Loucy (cell line): Measurements from ENCODE around the gene TUBA1C.

Source experiments
- H2AFZ ChIP-seq: fragments of 200-600 bp; sonication (generic); 2 replicates; pipeline ENCODE4 v1.6.0; 2016; ENCODE audit warnings: antibody characterized with exemption, mild to moderate bottlenecking, low read length, moderate library complexity
- H3F3A ChIP-seq: fragments of 200-600 bp; 2 replicates; pipeline ENCODE4 v1.6.0; 2016; ENCODE audit warnings: antibody characterized with exemption, low read depth, mild to moderate bottlenecking
- H3K27me3 ChIP-seq: fragments of 200-600 bp; sonication (generic); 2 replicates; pipeline ENCODE4 v1.6.1; 2014; ENCODE audit warnings: low read length, mild to moderate bottlenecking; ENCODE audit not compliant: insufficient read depth, poor library complexity, severe bottlenecking
- H3K36me3 ChIP-seq: fragments of 200-600 bp; sonication (generic); 2 replicates; pipeline ENCODE4 v1.6.1; 2016; ENCODE audit warnings: low read length; ENCODE audit not compliant: insufficient read depth
- H3K4me1 ChIP-seq: fragments of 200-600 bp; sonication (generic); 2 replicates; pipeline ENCODE4 v1.5.1; 2014; ENCODE audit warnings: low read length, mild to moderate bottlenecking; ENCODE audit not compliant: insufficient read depth, poor library complexity, severe bottlenecking
- H3K4me2 ChIP-seq: fragments of 200-600 bp; sonication (generic); 2 replicates; pipeline ENCODE4 v1.6.0; 2014; ENCODE audit warnings: antibody characterized with exemption, low read length, low read depth, mild to moderate bottlenecking; ENCODE audit not compliant: poor library complexity, severe bottlenecking
- H3K4me3 ChIP-seq: fragments of 200-600 bp; sonication (generic); 2 replicates; pipeline ENCODE4 v1.5.1; 2014; ENCODE audit warnings: low read length, mild to moderate bottlenecking, mixed read lengths; ENCODE audit not compliant: poor library complexity, severe bottlenecking
- H3K79me2 ChIP-seq: fragments of 200-600 bp; sonication (generic); 2 replicates; pipeline ENCODE4 v1.6.1; 2014; ENCODE audit warnings: low read length; ENCODE audit not compliant: insufficient read depth
- H3K9ac ChIP-seq: fragments of 200-600 bp; sonication (generic); 2 replicates; pipeline ENCODE4 v1.6.0; 2014; ENCODE audit warnings: mild to moderate bottlenecking, low read depth, low read length, moderate library complexity; ENCODE audit not compliant: poor library complexity, severe bottlenecking
- H3K9me2 ChIP-seq: fragments of 200-600 bp; sonication (generic); replicated peaks from 2 replicates; pipeline ENCODE4 v1.6.1; 2016; ENCODE audit warnings: low read depth, low read length, mixed read lengths
- H3K9me3 ChIP-seq: fragments of 200-600 bp; sonication (generic); 2 replicates; pipeline ENCODE4 v1.6.1; 2014; ENCODE audit warnings: mild to moderate bottlenecking, antibody characterized with exemption, low read length, low read depth; ENCODE audit not compliant: insufficient read depth
- H4K20me1 ChIP-seq: fragments of 200-600 bp; sonication (generic); 2 replicates; pipeline ENCODE4 v1.6.0; 2014; ENCODE audit warnings: antibody characterized with exemption, low read length, mild to moderate bottlenecking; ENCODE audit not compliant: insufficient read depth, poor library complexity, severe bottlenecking
- EZH2phosphoT487 ChIP-seq: fragments of 200-600 bp; IDR thresholded peaks from 2 replicates; pipeline ENCODE4 v1.6.1; 2018; ENCODE audit warnings: antibody characterized with exemption, mild to moderate bottlenecking, moderate library complexity, borderline replicate concordance
- TF ChIP-seq, protein P1 (sequence below): fragments of 200-600 bp; sonication (generic); conservative IDR thresholded peaks from 2 replicates; pipeline ENCODE4 v1.5.1; 2014; ENCODE audit warnings: mild to moderate bottlenecking, antibody characterized with exemption, low read length

TUBA1C gene

GRCh38 chr12:49259452-49259851, 5.4 kb upstream of the TUBA1C start:
- Histone ChIP-seq H3K4me2 (no peak overlapping the region), H2AFZ (no peak overlapping the region)

GRCh38 chr12:49260166-49260565, 4.7 kb upstream of the TUBA1C start:
- Histone ChIP-seq H3K9me3 (no peaks in the 10 kb centered on the region), H3K36me3 (no peaks in the 10 kb centered on the region), H3K9me2 (no peaks in the 10 kb centered on the region), H4K20me1 (no peaks in the 10 kb centered on the region), H3K4me1 (peaks cover 28% of the 10 kb centered on the region), H3K27me3 (peaks cover 2% of the 10 kb centered on the region), H3K79me2 (peaks cover 48% of the 10 kb centered on the region), H3F3A (0 out of 2 replicates have a peak, but pooled peaks cover 11% of the 10 kb centered on the region), H2AFZ (no peak overlapping the region), H3K4me3 (no peak overlapping the region), H3K4me2 (no peak overlapping the region), H3K9ac (no peak overlapping the region)
- TF ChIP-seq, protein P1, sequence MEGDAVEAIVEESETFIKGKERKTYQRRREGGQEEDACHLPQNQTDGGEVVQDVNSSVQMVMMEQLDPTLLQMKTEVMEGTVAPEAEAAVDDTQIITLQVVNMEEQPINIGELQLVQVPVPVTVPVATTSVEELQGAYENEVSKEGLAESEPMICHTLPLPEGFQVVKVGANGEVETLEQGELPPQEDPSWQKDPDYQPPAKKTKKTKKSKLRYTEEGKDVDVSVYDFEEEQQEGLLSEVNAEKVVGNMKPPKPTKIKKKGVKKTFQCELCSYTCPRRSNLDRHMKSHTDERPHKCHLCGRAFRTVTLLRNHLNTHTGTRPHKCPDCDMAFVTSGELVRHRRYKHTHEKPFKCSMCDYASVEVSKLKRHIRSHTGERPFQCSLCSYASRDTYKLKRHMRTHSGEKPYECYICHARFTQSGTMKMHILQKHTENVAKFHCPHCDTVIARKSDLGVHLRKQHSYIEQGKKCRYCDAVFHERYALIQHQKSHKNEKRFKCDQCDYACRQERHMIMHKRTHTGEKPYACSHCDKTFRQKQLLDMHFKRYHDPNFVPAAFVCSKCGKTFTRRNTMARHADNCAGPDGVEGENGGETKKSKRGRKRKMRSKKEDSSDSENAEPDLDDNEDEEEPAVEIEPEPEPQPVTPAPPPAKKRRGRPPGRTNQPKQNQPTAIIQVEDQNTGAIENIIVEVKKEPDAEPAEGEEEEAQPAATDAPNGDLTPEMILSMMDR: no peak
- TF ChIP-seq EZH2phosphoT487: no peak

More at GRCh38 chr12:49259452-49259851, 5.4 kb upstream of the TUBA1C start:
- TF ChIP-seq, protein P1: no peak
- no peak for TF ChIP-seq EZH2phosphoT487
- no peaks in the 10 kb centered on the region for H3K9me3 ChIP-seq
- 0 out of 2 replicates have a peak, but pooled peaks cover 9% of the 10 kb centered on the region for H3F3A ChIP-seq
- no peaks in the 10 kb centered on the region for H3K9me2 ChIP-seq
- H3K9ac ChIP-seq: no peak overlapping the region
- H3K36me3 ChIP-seq: no peaks in the 10 kb centered on the region
- no peak overlapping the region for H3K4me3 ChIP-seq
- peaks cover 44% of the 10 kb centered on the region for H3K79me2 ChIP-seq
- H3K4me1 ChIP-seq: peaks cover 28% of the 10 kb centered on the region
- no peaks in the 10 kb centered on the region for H4K20me1 ChIP-seq
- H3K27me3 ChIP-seq: no peaks in the 10 kb centered on the region

GRCh38 chr12:49260571-49261363, 4.1 kb upstream of the TUBA1C start:
- Histone ChIP-seq H3K9ac (peak overlapping the region; percentile 5), H3K36me3 (no peaks in the 10 kb centered on the region), H3K9me2 (no peaks in the 10 kb centered on the region), H3K4me1 (peaks cover 28% of the 10 kb centered on the region), H3F3A (0 out of 2 replicates have a peak, but pooled peaks cover 13% of the 10 kb centered on the region), H3K79me2 (peaks cover 54% of the 10 kb centered on the region), H3K4me2 (peak overlapping the region; percentile 98), H4K20me1 (peaks cover 2% of the 10 kb centered on the region), H3K9me3 (no peaks in the 10 kb centered on the region), H3K4me3 (no peak overlapping the region), H3K27me3 (peaks cover 4% of the 10 kb centered on the region), H2AFZ (no peak overlapping the region)
- TF ChIP-seq EZH2phosphoT487: no peak
- TF ChIP-seq, protein P1: no peak
